HEK293 (cell line): ENCODE results near the gene WIPF3.

Source experiments
- CTCF ChIA-PET: fragments of 350-600 bp; formaldehyde crosslinking; extraction: SDS; loops from one replicate; lab custom pipeline; 2021; ENCODE audit warnings: antibody characterized with exemption; lab: Yijun Ruan, JAX
- POLR2A ChIA-PET: fragments of 300-600 bp; formaldehyde crosslinking; extraction: SDS; loops from one replicate; lab custom pipeline; 2020; ENCODE audit warnings: antibody characterized with exemption, inconsistent platforms; lab: Yijun Ruan, JAX
- H3K27ac ChIP-seq: fragments of 200-500 bp; sonication (Bioruptor generic); 2 replicates; pipeline ENCODE4 v1.5.1; 2014; ENCODE audit warnings: low read depth, low read length, control low read depth, inconsistent platforms; ENCODE audit errors: extremely low read depth
- H3K36me3 ChIP-seq, 2 experiments: fragments of 200-500 bp in 1 of 2; sonication (Bioruptor generic) in 1 of 2; 1 replicate in 1 of 2; 2 replicates in 1 of 2; pipeline ENCODE4 v1.5.1; 2014 to 2017; ENCODE audit warnings: inconsistent platforms in 2 of 2, low read length in 2 of 2; ENCODE audit not compliant: control insufficient read depth in 2 of 2, insufficient read depth in 1 of 2
- H3K4me1 ChIP-seq: fragments of 200-500 bp; sonication (Bioruptor generic); 2 replicates; pipeline ENCODE4 v1.5.1; 2014; ENCODE audit warnings: mild to moderate bottlenecking, low read length, inconsistent platforms; ENCODE audit not compliant: control insufficient read depth, insufficient read depth
- H3K4me3 ChIP-seq: 2 replicates; pipeline ENCODE4 v1.5.1; 2011; ENCODE audit warnings: low read depth, mild to moderate bottlenecking, control low read depth, low read length, moderate library complexity
- H3K9me3 ChIP-seq: fragments of 200-500 bp; sonication (Bioruptor generic); 2 replicates; pipeline ENCODE4 v1.5.1; 2014; ENCODE audit warnings: low read depth, low read length, inconsistent platforms; ENCODE audit not compliant: control insufficient read depth, insufficient read depth
- HOXD13 ChIP-seq: sonication (generic); formaldehyde crosslinking; IDR thresholded peaks from 2 replicates; pipeline ENCODE4 v1.8.0; 2022; ENCODE audit warnings: missing genetic modification reagents, borderline replicate concordance
- SCRT2 ChIP-seq: fragments of 450-650 bp; formaldehyde crosslinking; IDR thresholded peaks from 2 replicates; pipeline ENCODE4 v1.5.1; 2016; ENCODE audit warnings: missing biosample characterization, missing genetic modification characterization
- SETDB1 ChIP-seq: IDR thresholded peaks from one replicate; pipeline ENCODE4 v1.6.1; 2017; ENCODE audit warnings: mild to moderate bottlenecking, low read length, moderate library complexity, mixed read lengths; ENCODE audit not compliant: insufficient read length
- SP3 ChIP-seq: fragments of 450-650 bp; formaldehyde crosslinking; IDR thresholded peaks from 2 replicates; pipeline ENCODE4 v1.5.1; 2016; ENCODE audit warnings: missing biosample characterization, missing genetic modification characterization
- ZEB2 ChIP-seq: fragments of 450-650 bp; formaldehyde crosslinking; IDR thresholded peaks from 2 replicates; pipeline ENCODE4 v1.5.1; 2016; ENCODE audit warnings: missing biosample characterization, missing genetic modification characterization
- ZNF133 ChIP-seq: fragments of 450-650 bp; formaldehyde crosslinking; IDR thresholded peaks from 2 replicates; pipeline ENCODE4 v1.5.1; 2016; ENCODE audit warnings: missing biosample characterization, missing genetic modification characterization
- ZNF138 ChIP-seq: fragments of 450-650 bp; formaldehyde crosslinking; IDR thresholded peaks from 2 replicates; pipeline ENCODE4 v1.5.1; 2016; ENCODE audit warnings: missing biosample characterization, missing genetic modification characterization, borderline replicate concordance
- ZNF148 ChIP-seq: fragments of 450-650 bp; formaldehyde crosslinking; IDR thresholded peaks from 2 replicates; pipeline ENCODE4 v1.5.0; 2017; ENCODE audit warnings: missing biosample characterization, missing genetic modification characterization, borderline replicate concordance
- ZNF157 ChIP-seq: fragments of 450-650 bp; formaldehyde crosslinking; IDR thresholded peaks from 2 replicates; pipeline ENCODE4 v1.5.1; 2016; ENCODE audit warnings: missing biosample characterization, missing genetic modification characterization
- ZNF223 ChIP-seq: fragments of 450-650 bp; formaldehyde crosslinking; IDR thresholded peaks from 2 replicates; pipeline ENCODE4 v1.5.1; 2016; ENCODE audit warnings: missing biosample characterization, missing genetic modification characterization
- ZNF292 ChIP-seq: fragments of 450-650 bp; formaldehyde crosslinking; IDR thresholded peaks from 2 replicates; pipeline ENCODE4 v1.5.1; 2016; ENCODE audit warnings: low read depth, missing biosample characterization, missing genetic modification characterization, borderline replicate concordance
- ZNF302 ChIP-seq: fragments of 450-650 bp; formaldehyde crosslinking; IDR thresholded peaks from 2 replicates; pipeline ENCODE4 v1.5.1; 2016; ENCODE audit warnings: missing biosample characterization, missing genetic modification characterization, low read depth
- ZNF350 ChIP-seq: fragments of 450-650 bp; formaldehyde crosslinking; IDR thresholded peaks from 2 replicates; pipeline ENCODE4 v1.5.0; 2017; ENCODE audit warnings: missing biosample characterization, mild to moderate bottlenecking, missing genetic modification characterization
- ZNF354C ChIP-seq: fragments of 450-650 bp; formaldehyde crosslinking; IDR thresholded peaks from 2 replicates; pipeline ENCODE4 v1.5.1; 2016; ENCODE audit warnings: missing biosample characterization, missing genetic modification characterization, low read depth, borderline replicate concordance
- ZNF433 ChIP-seq: fragments of 450-650 bp; formaldehyde crosslinking; IDR thresholded peaks from 2 replicates; pipeline ENCODE4 v1.5.1; 2016; ENCODE audit warnings: missing biosample characterization, missing genetic modification characterization, low read depth
- ZNF549 ChIP-seq: fragments of 450-650 bp; IDR thresholded peaks from 2 replicates; pipeline ENCODE4 v1.5.1; 2018; ENCODE audit warnings: missing biosample characterization, missing genetic modification characterization, mild to moderate bottlenecking, inconsistent platforms, moderate library complexity
- ZNF571 ChIP-seq: fragments of 450-650 bp; formaldehyde crosslinking; IDR thresholded peaks from 2 replicates; pipeline ENCODE4 v1.5.0; 2017; ENCODE audit warnings: missing biosample characterization, missing genetic modification characterization
- ZNF624 ChIP-seq: fragments of 450-650 bp; formaldehyde crosslinking; IDR thresholded peaks from 2 replicates; pipeline ENCODE4 v1.5.1; 2017; ENCODE audit warnings: missing biosample characterization, missing genetic modification characterization
- ZNF639 ChIP-seq: fragments of 450-650 bp; formaldehyde crosslinking; IDR thresholded peaks from 2 replicates; pipeline ENCODE4 v1.5.1; 2016; ENCODE audit warnings: missing biosample characterization, missing genetic modification characterization
- ZNF654 ChIP-seq: fragments of 450-650 bp; formaldehyde crosslinking; IDR thresholded peaks from 2 replicates; pipeline ENCODE4 v1.5.1; 2016; ENCODE audit warnings: low read depth, missing biosample characterization, missing genetic modification characterization
- ZNF658 ChIP-seq: fragments of 450-650 bp; formaldehyde crosslinking; IDR thresholded peaks from 2 replicates; pipeline ENCODE4; 2016; ENCODE audit warnings: missing biosample characterization, missing genetic modification characterization
- ZNF704 ChIP-seq: fragments of 450-650 bp; formaldehyde crosslinking; IDR thresholded peaks from 2 replicates; pipeline ENCODE4 v1.5.1; 2016; ENCODE audit warnings: missing biosample characterization, missing genetic modification characterization
- ZNF76 ChIP-seq: fragments of 450-650 bp; formaldehyde crosslinking; IDR thresholded peaks from 2 replicates; pipeline ENCODE4; 2016; ENCODE audit warnings: low read depth, missing biosample characterization, missing genetic modification characterization, borderline replicate concordance
- ZNF768 ChIP-seq: fragments of 450-650 bp; formaldehyde crosslinking; IDR thresholded peaks from 2 replicates; pipeline ENCODE4 v1.5.1; 2018; ENCODE audit warnings: missing biosample characterization, mild to moderate bottlenecking, missing genetic modification characterization
- ZNF830 ChIP-seq: fragments of 450-650 bp; IDR thresholded peaks from 2 replicates; pipeline ENCODE4 v1.5.0; 2018; ENCODE audit warnings: missing biosample characterization, missing genetic modification characterization, low read depth, mild to moderate bottlenecking, moderate library complexity
- TF ChIP-seq, protein P1 (sequence below): fragments of 450-650 bp; formaldehyde crosslinking; IDR thresholded peaks from 2 replicates; pipeline ENCODE4 v1.5.1; 2017; ENCODE audit warnings: missing biosample characterization, missing genetic modification characterization
- TF ChIP-seq, protein P2 (sequence below): fragments of 450-650 bp; formaldehyde crosslinking; IDR thresholded peaks from 2 replicates; pipeline ENCODE4 v1.5.1; 2017; ENCODE audit warnings: missing biosample characterization, mild to moderate bottlenecking, missing genetic modification characterization, moderate library complexity

The WIPF3 gene

GRCh38 chr7:29875741-29876140 is 69.4 kb downstream of the WIPF3 start:
- POLR2A ChIA-PET, result no interaction called here
- Histone ChIP-seq H3K27ac (no peak overlapping the region), H3K4me3 (no peak overlapping the region), H3K36me3 (no peaks in the 10 kb centered on the region), H3K9me3 (no peaks in the 10 kb centered on the region), H3K4me1 (no peaks in the 10 kb centered on the region)
- TF ChIP-seq ZNF302 (tag by site-specific recombination) (no peak), ZEB2 (tag by site-specific recombination) (no peak), ZNF571 (tag by site-specific recombination) (no peak), HOXD13 (CRISPR knock-in tag) (no peak), ZNF704 (tag by site-specific recombination) (no peak), ZNF624 (tag by site-specific recombination) (no peak), ZNF433 (tag by site-specific recombination) (no peak), ZNF768 (tag by site-specific recombination) (no peak), ZNF830 (tag by site-specific recombination) (no peak), ZNF654 (tag by site-specific recombination) (no peak), ZNF292 (tag by site-specific recombination) (no peak), ZNF76 (tag by site-specific recombination) (no peak), ZNF639 (tag by site-specific recombination) (no peak)
- CTCF ChIA-PET, result interaction anchor here (0.6 to 1.6 kb wide), 2 partner anchors 46 to 205 kb away, joined by 3 to 4 read pairs; no protein-coding TSS in a partner anchor

DNA sequence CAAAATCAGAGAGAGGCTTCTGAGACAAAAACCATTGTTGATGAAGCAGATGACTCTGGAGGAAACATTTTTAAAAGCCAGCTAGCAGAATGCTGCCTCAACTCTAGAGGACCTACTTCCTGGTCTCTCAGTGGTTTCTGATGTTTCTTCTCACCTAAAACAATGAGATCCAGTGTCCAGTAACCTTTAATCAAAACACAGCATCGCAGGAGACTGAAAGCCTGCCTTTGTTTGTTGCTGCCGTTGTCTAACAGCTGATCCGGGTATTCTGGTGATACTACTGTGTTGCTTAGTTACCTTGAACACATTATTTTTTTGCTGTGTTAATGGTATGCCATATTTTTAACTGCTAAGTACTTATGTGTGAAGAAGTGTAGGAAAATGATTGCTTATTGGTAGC is 70.9 kb downstream of the WIPF3 start:
- POLR2A ChIA-PET, result no interaction called here
- H3K4me3 ChIP-seq, result no peak overlapping the region

More for the DNA sequence above, 70.9 kb downstream of the WIPF3 start:
- no peaks in the 10 kb centered on the region for H3K36me3 ChIP-seq
- no peaks in the 10 kb centered on the region for H3K4me1 ChIP-seq
- H3K9me3 ChIP-seq, result no peaks in the 10 kb centered on the region
- CTCF ChIA-PET, result interaction anchor here (0.5 to 3.2 kb wide), 6 partner anchors 35 to 976 kb away, joined by 3 to 31 read pairs (median 3); no protein-coding TSS in a partner anchor
- H3K27ac ChIP-seq, result no peak overlapping the region
- TF ChIP-seq, protein P1, sequence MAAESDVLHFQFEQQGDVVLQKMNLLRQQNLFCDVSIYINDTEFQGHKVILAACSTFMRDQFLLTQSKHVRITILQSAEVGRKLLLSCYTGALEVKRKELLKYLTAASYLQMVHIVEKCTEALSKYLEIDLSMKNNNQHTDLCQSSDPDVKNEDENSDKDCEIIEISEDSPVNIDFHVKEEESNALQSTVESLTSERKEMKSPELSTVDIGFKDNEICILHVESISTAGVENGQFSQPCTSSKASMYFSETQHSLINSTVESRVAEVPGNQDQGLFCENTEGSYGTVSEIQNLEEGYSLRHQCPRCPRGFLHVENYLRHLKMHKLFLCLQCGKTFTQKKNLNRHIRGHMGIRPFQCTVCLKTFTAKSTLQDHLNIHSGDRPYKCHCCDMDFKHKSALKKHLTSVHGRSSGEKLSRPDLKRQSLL (tag by site-specific recombination), result no peak
- TF ChIP-seq ZNF658 (tag by site-specific recombination) (no peak), ZNF148 (tag by site-specific recombination) (no peak), ZNF133 (tag by site-specific recombination) (no peak), ZNF157 (tag by site-specific recombination) (no peak), ZNF223 (tag by site-specific recombination) (no peak), ZNF354C (tag by site-specific recombination) (no peak), ZNF433 (tag by site-specific recombination) (no peak), SCRT2 (tag by site-specific recombination) (no peak), ZNF350 (tag by site-specific recombination) (no peak), SETDB1 (no peak), ZNF138 (tag by site-specific recombination) (no peak), ZNF549 (no peak), SP3 (no peak)
- TF ChIP-seq, protein P2, sequence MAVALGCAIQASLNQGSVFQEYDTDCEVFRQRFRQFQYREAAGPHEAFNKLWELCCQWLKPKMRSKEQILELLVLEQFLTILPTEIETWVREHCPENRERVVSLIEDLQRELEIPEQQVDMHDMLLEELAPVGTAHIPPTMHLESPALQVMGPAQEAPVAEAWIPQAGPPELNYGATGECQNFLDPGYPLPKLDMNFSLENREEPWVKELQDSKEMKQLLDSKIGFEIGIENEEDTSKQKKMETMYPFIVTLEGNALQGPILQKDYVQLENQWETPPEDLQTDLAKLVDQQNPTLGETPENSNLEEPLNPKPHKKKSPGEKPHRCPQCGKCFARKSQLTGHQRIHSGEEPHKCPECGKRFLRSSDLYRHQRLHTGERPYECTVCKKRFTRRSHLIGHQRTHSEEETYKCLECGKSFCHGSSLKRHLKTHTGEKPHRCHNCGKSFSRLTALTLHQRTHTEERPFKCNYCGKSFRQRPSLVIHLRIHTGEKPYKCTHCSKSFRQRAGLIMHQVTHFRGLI, result no peak
